CD4-positive, alpha-beta memory T cell (primary cell): Measurements from ENCODE around the gene SCGB1C2. TPM values are rescaled to one million over a fixed set of nuclear protein-coding genes. Genes with fewer than 3 reads are reported as not detected.

Experiments
- CTCF ChIA-PET: fragments of 350-600 bp; sonication (Branson Sonifier 250); formaldehyde crosslinking; loops from one replicate; lab custom pipeline; 2021; ENCODE audit warnings: inconsistent platforms; ENCODE audit not compliant: partially characterized antibody; lab: Charles Lee
- POLR2A ChIA-PET: fragments of 350-600 bp; sonication (Branson Sonifier 250); formaldehyde crosslinking; loops from one replicate; lab custom pipeline; 2021; ENCODE audit not compliant: partially characterized antibody; lab: Charles Lee
- DNase-seq, 5 donors: peaks; one replicate each; pipeline versions ENCODE4 v3.0.0 to v3.0.0-alpha.2; 2020 to 2022; ENCODE audit warnings: mixed read lengths in 1 of 5
- H3K27ac ChIP-seq: one replicate; pipeline ENCODE4 v1.7.0; 2013; ENCODE audit warnings: low read depth, low read length
- H3K27me3 ChIP-seq: 2 replicates; pipeline ENCODE4 v1.7.0; 2013; ENCODE audit warnings: mild to moderate bottlenecking, low read length, moderate library complexity; ENCODE audit not compliant: insufficient read depth
- H3K36me3 ChIP-seq: 2 replicates; pipeline ENCODE4 v1.7.0; 2013; ENCODE audit warnings: mild to moderate bottlenecking, low read length, moderate library complexity; ENCODE audit not compliant: insufficient read depth
- H3K4me1 ChIP-seq: 2 replicates; pipeline ENCODE4 v1.7.0; 2013; ENCODE audit warnings: mild to moderate bottlenecking, low read length, moderate library complexity; ENCODE audit not compliant: insufficient read depth
- H3K4me3 ChIP-seq, 2 donors: one replicate each; pipeline ENCODE4 v1.7.0; 2013; ENCODE audit warnings: low read length in 2 of 2, mild to moderate bottlenecking in 1 of 2
- H3K9me3 ChIP-seq, 2 donors: one replicate each; pipeline ENCODE4 v1.7.0; 2013; ENCODE audit warnings: low read length in 2 of 2, control low read depth in 1 of 2; ENCODE audit not compliant: control insufficient read depth in 1 of 2
- H3K27ac Mint-ChIP-seq, 7 donors: one replicate each; pipeline ENCODE4 v1.8.0; 2020 to 2021; ENCODE audit warnings: mixed read lengths in 7 of 7, mild to moderate bottlenecking in 6 of 7, inconsistent platforms in 3 of 7, moderate library complexity in 3 of 7
- H3K27me3 Mint-ChIP-seq, 2 donors: one replicate each; pipeline ENCODE4 v1.8.0; 2020 to 2021; ENCODE audit warnings: mixed read lengths in 2 of 2
- H3K36me3 Mint-ChIP-seq, 2 donors: one replicate each; pipeline ENCODE4 v1.8.0; 2020 to 2021; ENCODE audit warnings: mixed read lengths in 2 of 2, inconsistent platforms in 1 of 2, mild to moderate bottlenecking in 1 of 2
- H3K4me1 Mint-ChIP-seq, 4 donors: one replicate each; pipeline ENCODE4 v1.8.0; 2020 to 2021; ENCODE audit warnings: mixed read lengths in 4 of 4, mild to moderate bottlenecking in 1 of 4
- H3K4me3 Mint-ChIP-seq, 8 donors: one replicate each; pipeline ENCODE4 v1.8.0; 2020 to 2021; ENCODE audit warnings: mixed read lengths in 8 of 8, mild to moderate bottlenecking in 7 of 8, moderate library complexity in 6 of 8, inconsistent platforms in 3 of 8
- H3K9me3 Mint-ChIP-seq, 8 donors: one replicate each; pipeline ENCODE4 v1.8.0; 2020 to 2021; ENCODE audit warnings: mixed read lengths in 8 of 8, mild to moderate bottlenecking in 5 of 8, inconsistent platforms in 3 of 8, moderate library complexity in 1 of 8
- intact Hi-C: fragments of 100-400 bp; cut with micrococcal nuclease; formaldehyde crosslinking; loops from one replicate; pipeline ENCODE4 v1.15.1; 2023
- polyA plus RNA-seq, 2 donors: library from polyadenylated mRNA; unstranded; fragments of 300-500 nt; fragmentation: Illumina TruSeq; gene quantifications; one replicate each; pipeline ENCODE4 v1.2.3, GENCODE V29; 2021
- total RNA-seq, 2 experiments: library from RNA; stranded (reverse); gene quantifications; one replicate each; pipeline ENCODE4 v1.2.3, GENCODE V29; 2021

SCGB1C2 gene
- total and polyA plus RNA-seq, 4 experiments from 2014 or later = not detected

DNA sequence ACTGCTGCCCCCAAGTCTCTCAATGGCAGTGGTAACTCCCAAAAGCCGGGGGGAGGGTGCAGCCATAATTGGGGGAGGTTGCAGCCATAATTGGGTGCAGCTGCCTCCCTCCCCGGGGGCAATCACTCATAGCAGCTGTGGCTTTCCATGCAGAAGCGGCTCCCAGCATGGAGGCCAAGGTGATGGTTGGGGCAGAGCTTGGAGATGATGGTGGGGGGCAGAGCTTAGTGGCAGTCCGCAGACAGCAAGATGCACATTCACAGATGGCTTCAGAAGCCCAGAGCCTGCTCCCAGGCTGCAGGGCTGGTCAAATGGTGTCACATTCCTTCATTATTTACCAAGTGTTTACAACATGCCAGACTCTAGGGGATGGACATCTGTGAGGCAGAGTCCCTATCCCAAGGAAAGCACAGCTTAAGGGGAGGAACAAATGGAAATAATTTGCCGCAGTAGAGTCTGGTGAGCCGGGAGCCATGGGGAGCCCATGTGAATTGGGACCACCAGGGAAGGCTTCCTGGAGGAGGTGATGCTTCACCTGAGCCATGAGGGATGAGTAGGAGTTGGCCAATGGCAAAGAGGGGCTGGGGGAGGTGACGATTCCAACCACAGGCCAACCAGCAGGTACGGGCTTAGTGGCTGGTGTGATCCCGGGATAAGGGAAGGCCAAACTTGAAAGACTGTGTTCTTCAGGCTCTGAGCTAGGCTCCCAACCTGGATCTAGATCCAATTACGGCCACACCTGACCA lies 36.0 kb downstream of the SCGB1C2 start:
- Histone ChIP-seq H3K27me3 (no peaks in the 10 kb centered on the region), H3K27ac (no peak overlapping the region), H3K9me3 (no peaks in the 10 kb centered on the region), H3K4me1 (no peaks in the 10 kb centered on the region), H3K4me3 (no peak overlapping the region), H3K36me3 (no peaks in the 10 kb centered on the region)
- Mint-ChIP-seq H3K27me3 (peaks cover 1 to 24% of the 10 kb centered on the region in 2 donors), H3K4me3 (no peak overlapping the region), H3K4me1 (no peaks in the 10 kb centered on the region), H3K36me3 (no peaks in the 10 kb centered on the region), H3K9me3 (no peaks in the 10 kb centered on the region), H3K27ac (no peak overlapping the region)
- ChIA-PET CTCF (no interaction called here), POLR2A (no interaction called here)
- no peak for DNase-seq
- intact Hi-C loops = no loop called here

DNA sequence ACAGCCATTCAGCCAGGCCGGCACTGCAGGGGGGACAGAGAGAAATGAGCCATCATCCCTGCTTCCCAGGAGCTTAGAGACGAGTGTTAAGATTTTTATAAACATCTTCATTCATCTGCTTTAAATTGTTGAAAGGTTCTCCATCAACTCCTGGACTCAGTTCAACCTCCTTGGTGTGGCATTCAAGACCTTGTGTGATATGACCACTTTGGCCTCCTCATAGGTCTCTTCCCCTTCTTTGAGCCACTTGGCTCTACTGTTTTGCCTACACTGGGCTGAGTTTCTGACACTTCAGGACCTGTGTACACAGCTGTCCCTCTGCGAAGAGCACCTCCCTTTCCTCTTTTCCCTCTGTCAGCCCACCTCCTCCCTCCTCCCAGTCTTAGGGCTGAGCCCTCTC lies 39.8 kb downstream of the SCGB1C2 start:
- intact Hi-C loops = no loop called here
- Histone ChIP-seq H3K36me3 (no peaks in the 10 kb centered on the region), H3K4me1 (no peaks in the 10 kb centered on the region), H3K27ac (no peak overlapping the region), H3K27me3 (peaks cover 6% of the 10 kb centered on the region), H3K4me3 (no peak overlapping the region), H3K9me3 (no peaks in the 10 kb centered on the region)
- Mint-ChIP-seq H3K27me3 (peaks cover 8 to 31% of the 10 kb centered on the region in 2 donors), H3K9me3 (peaks cover 0 to 4% (median 0%) of the 10 kb centered on the region in 8 donors), H3K4me3 (peak overlapping the region in 1 of 8 donors; percentile 37), H3K36me3 (no peaks in the 10 kb centered on the region), H3K4me1 (peaks cover 0 to 5% (median 4%) of the 10 kb centered on the region in 4 donors), H3K27ac (no peak overlapping the region)
- ChIA-PET POLR2A (no interaction called here), CTCF (interaction anchor here (0.7 to 1.6 kb wide), 2 partner anchors 10 to 14 kb away, joined by 3 to 5 read pairs; no protein-coding TSS in a partner anchor)
- no peak for DNase-seq

DNA sequence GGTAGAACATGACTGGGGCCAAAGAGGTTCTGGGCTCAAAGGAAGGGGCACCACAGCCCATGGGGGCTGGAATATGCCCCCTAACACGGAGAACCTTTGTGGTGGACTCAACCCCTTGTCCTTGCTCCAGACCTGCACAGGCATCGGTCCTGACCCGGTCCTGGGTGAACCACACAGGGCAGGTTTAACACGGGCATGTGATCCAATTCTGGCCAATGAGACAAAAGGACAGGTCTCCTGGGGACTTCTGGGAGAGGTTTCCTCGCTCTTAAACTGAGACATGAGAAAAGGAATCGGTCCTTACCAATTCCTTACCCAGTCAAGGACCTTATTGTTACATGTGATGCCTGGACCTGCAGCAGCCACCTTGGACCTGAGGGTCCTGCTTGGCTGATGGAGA lies 40.4 kb downstream of the SCGB1C2 start:
- Mint-ChIP-seq H3K9me3 (peaks cover 0 to 4% (median 0%) of the 10 kb centered on the region in 8 donors), H3K4me1 (peaks cover 0 to 7% (median 6%) of the 10 kb centered on the region in 4 donors), H3K36me3 (no peaks in the 10 kb centered on the region), H3K27me3 (peaks cover 9 to 35% of the 10 kb centered on the region in 2 donors), H3K27ac (no peak overlapping the region), H3K4me3 (no peak overlapping the region)
- H3K27me3 ChIP-seq = peaks cover 9% of the 10 kb centered on the region
- intact Hi-C loops = no loop called here
- POLR2A ChIA-PET = no interaction called here
- no peak for DNase-seq
- H3K27ac ChIP-seq = no peak overlapping the region
- no peaks in the 10 kb centered on the region for H3K4me1 ChIP-seq
- no peaks in the 10 kb centered on the region for H3K36me3 ChIP-seq
- H3K4me3 ChIP-seq = no peak overlapping the region
- no peaks in the 10 kb centered on the region for H3K9me3 ChIP-seq
- CTCF ChIA-PET = no interaction called here

DNA sequence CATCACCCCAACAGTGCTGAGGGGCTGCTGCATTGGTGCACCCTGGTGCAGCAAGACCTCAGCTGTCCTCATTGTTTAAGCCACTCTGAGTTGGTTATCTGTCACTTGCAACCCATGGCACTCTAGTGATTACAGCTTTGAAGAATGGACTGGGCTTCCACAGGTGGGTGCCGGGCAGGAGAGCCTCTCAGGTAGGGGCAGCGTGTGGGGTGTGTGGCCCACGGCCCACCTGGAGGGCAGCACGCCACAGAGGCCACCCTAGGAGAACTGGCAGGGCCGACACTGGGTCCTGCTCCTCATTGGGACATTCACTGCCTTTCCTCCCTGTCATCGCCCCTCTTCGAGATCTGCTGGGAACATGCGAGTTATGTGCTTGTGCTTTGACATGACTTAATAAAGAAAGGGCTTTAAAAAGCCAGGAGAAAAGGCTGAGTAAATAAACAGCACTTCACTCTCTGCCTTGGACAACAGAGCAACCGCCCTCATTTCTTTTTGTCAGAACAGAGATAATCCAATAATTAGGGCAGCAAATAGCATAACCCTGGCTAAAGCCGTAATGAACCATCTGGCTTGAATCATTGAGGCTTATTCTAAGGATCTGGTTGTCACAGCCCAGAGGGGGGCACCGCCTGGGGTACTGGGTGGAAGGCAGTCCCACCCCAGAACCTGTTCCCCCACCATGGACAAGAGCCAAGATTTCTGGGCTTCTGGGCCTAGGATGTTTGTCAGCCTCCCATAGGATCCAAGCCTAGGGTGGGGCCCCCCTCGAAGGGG lies 41.1 kb downstream of the SCGB1C2 start:
- H3K27me3 ChIP-seq = peaks cover 9% of the 10 kb centered on the region
- ChIA-PET POLR2A (no interaction called here), CTCF (interaction anchor here (0.6 kb wide), 1 partner anchor 525 kb away, joined by 3 read pairs; no protein-coding TSS in a partner anchor)
- peak overlapping the region in 1 of 8 donors; percentile 3 for H3K4me3 Mint-ChIP-seq
- H3K27ac ChIP-seq = no peak overlapping the region
- intact Hi-C loops = no loop called here
- peaks cover 12 to 37% of the 10 kb centered on the region in 2 donors for H3K27me3 Mint-ChIP-seq
- no peaks in the 10 kb centered on the region for H3K36me3 Mint-ChIP-seq
- peaks cover 0 to 7% (median 6%) of the 10 kb centered on the region in 4 donors for H3K4me1 Mint-ChIP-seq
- H3K9me3 Mint-ChIP-seq = peaks cover 0 to 5% (median 0%) of the 10 kb centered on the region in 8 donors
- DNase-seq = no peak
- no peak overlapping the region for H3K27ac Mint-ChIP-seq
- no peaks in the 10 kb centered on the region for H3K9me3 ChIP-seq
- H3K4me3 ChIP-seq = no peak overlapping the region
- no peaks in the 10 kb centered on the region for H3K36me3 ChIP-seq
- no peaks in the 10 kb centered on the region for H3K4me1 ChIP-seq

DNA sequence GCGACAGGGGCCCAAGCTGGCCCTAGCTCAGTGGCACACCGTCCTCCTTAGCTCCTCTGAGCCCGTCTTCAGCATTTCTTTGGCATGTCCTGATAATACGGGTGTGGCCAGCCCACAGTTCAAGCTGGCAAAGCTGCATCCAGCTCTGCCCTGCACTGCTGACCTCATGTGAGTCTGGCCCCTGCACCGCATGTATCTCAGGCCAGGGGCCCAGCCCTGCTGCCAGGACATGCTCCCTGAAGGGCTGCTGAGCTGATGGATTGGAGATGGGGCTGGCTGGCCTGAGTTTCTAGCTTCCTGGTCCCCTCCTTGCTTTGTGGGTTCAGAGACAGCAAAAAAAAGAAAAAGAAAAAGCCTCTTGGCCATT lies 41.7 kb downstream of the SCGB1C2 start:
- peaks cover 15 to 35% of the 10 kb centered on the region in 2 donors for H3K27me3 Mint-ChIP-seq
- H3K4me3 Mint-ChIP-seq = no peak overlapping the region
- Histone ChIP-seq H3K9me3 (no peaks in the 10 kb centered on the region), H3K27ac (no peak overlapping the region), H3K4me1 (no peaks in the 10 kb centered on the region), H3K27me3 (peaks cover 9% of the 10 kb centered on the region), H3K4me3 (no peak overlapping the region), H3K36me3 (no peaks in the 10 kb centered on the region)
- peaks cover 0 to 5% (median 0%) of the 10 kb centered on the region in 8 donors for H3K9me3 Mint-ChIP-seq
- intact Hi-C loops = no loop called here
- ChIA-PET POLR2A (no interaction called here), CTCF (interaction anchor here (0.6 kb wide), 1 partner anchor 524 kb away, joined by 3 read pairs; no protein-coding TSS in a partner anchor)
- no peaks in the 10 kb centered on the region for H3K36me3 Mint-ChIP-seq
- H3K27ac Mint-ChIP-seq = no peak overlapping the region
- DNase-seq = no peak
- H3K4me1 Mint-ChIP-seq = peaks cover 0 to 7% (median 6%) of the 10 kb centered on the region in 4 donors

DNA sequence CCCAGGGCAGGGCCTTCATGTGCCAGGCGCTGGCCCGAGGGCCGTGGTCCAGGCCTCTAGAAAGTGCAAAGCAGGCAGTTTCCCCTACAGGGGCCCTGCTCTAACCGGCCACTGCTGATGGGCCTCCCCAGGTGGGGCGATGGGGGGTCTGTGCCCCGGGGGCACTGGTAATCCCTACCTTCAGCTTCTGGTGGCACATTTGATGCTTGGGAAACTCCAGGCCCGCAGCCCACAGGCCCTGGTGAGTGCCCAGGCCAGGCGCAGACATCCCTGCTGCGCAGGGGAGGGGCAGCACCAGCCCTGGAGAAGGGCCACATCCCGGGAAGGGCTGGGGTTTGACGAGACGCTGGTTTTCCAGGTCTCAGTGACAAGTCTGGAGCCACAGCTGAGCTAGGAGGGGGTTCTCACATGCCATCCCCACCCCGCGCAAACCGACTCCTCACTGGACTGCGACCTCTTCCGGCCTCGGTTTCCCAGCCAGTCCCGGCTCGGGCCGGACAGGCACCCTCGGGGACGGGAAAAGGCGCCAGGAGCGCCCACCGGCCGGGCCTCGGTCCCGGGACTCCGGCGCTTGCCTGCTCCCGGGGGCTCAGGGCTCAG lies 42.5 kb downstream of the SCGB1C2 start:
- H3K27me3 Mint-ChIP-seq = peaks cover 15 to 38% of the 10 kb centered on the region in 2 donors
- Histone ChIP-seq H3K9me3 (no peaks in the 10 kb centered on the region), H3K27me3 (peaks cover 9% of the 10 kb centered on the region), H3K27ac (no peak overlapping the region), H3K4me3 (no peak overlapping the region), H3K36me3 (no peaks in the 10 kb centered on the region), H3K4me1 (no peaks in the 10 kb centered on the region)
- no peak overlapping the region for H3K27ac Mint-ChIP-seq
- no peak for DNase-seq
- ChIA-PET CTCF (no interaction called here), POLR2A (no interaction called here)
- H3K4me3 Mint-ChIP-seq = peak overlapping the region in 1 of 8 donors; percentile 63
- H3K4me1 Mint-ChIP-seq = peaks cover 0 to 13% (median 7%) of the 10 kb centered on the region in 4 donors
- no peaks in the 10 kb centered on the region for H3K36me3 Mint-ChIP-seq
- H3K9me3 Mint-ChIP-seq = peaks cover 0 to 5% (median 0%) of the 10 kb centered on the region in 8 donors
- intact Hi-C loops = no loop called here
